Inferior parietal cortex (tissue), 1 donor: Measurements from ENCODE around the gene ACIN1.

Experiments
- DNase-seq: peaks from one replicate; pipeline ENCODE4 v3.0.0-alpha.2; 2016; ENCODE audit errors: extremely low spot score

The ACIN1 gene

GRCh38 chr14:23086565-23086964, 8.4 kb downstream of the ACIN1 start:
- DNase-seq: no peak

- DNase-seq: no peak
These were observed 9.5 kb downstream of the ACIN1 start for GRCh38 chr14:23085458-23085857.

DNA sequence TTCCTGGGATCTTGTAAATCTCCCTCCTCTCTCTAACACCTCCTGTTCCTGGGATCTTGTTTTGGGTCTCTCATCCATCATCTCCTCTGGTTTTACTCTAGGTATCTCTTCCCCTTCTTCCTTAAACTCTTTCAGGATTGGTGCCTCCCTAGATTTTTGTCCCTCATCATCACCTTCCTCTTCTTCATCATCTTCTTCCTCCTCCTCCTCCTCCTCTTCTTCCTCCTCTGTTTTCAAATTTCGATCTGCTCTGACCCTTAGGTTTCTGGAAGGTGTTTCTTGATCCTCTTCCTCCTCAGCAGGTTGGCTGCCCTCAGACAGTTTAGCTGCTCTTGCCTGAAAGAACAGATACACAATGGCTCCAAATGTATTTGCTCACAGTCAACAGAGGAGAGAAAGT, 14.5 kb downstream of the ACIN1 start:
- no peak for DNase-seq

DNA sequence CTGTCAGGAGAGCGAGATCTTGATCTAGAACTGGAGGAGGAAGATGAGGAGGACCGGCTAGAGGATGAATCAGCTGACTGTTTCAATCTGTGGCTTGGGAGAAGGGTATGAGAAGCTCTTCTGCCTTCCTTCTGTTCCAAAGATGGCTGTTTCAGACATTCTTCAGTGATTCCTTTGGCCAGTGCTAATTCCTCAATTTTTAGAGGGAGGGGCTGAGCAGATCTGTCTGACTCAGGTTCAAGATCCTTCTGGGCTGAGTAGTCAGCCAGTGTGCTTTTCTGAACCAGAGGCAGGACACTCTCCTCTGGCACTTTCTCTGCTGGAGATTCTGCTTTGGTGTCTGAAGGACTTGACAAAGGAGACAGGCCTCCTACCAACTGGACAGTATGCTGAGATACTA, 15.2 kb downstream of the ACIN1 start:
- no peak for DNase-seq

GRCh38 chr14:23078692-23079116, 16.2 kb downstream of the ACIN1 start:
- peak; percentile 47 for DNase-seq

DNA sequence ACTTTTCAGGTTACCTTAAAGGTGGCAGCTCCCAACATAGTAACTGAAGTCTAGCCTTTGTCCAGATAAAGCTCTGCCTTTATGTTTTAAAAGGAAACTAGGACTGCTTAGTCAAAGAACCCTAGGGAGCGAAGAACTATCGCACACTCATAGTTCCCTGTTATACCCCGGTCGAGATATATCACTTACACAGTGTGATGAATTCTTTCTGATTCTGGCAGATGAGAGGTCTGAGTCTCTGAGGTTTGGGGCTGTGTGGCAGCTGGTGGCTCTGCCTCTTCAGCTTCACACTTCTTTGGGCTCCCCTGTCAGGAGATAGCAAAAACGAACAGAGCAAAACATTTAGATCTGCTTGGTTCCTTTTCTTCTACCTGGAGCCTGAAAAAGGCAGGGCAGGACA, 17.0 kb downstream of the ACIN1 start:
- DNase-seq: no peak

GRCh38 chr14:23076785-23077408, 18.0 kb downstream of the ACIN1 start:
- DNase-seq: peak; percentile 66

- no peak for DNase-seq
These were observed 20.0 kb downstream of the ACIN1 start for GRCh38 chr14:23074906-23075305.

- DNase-seq: no peak
These were observed 22.9 kb downstream of the ACIN1 start for GRCh38 chr14:23071921-23072539.

DNA sequence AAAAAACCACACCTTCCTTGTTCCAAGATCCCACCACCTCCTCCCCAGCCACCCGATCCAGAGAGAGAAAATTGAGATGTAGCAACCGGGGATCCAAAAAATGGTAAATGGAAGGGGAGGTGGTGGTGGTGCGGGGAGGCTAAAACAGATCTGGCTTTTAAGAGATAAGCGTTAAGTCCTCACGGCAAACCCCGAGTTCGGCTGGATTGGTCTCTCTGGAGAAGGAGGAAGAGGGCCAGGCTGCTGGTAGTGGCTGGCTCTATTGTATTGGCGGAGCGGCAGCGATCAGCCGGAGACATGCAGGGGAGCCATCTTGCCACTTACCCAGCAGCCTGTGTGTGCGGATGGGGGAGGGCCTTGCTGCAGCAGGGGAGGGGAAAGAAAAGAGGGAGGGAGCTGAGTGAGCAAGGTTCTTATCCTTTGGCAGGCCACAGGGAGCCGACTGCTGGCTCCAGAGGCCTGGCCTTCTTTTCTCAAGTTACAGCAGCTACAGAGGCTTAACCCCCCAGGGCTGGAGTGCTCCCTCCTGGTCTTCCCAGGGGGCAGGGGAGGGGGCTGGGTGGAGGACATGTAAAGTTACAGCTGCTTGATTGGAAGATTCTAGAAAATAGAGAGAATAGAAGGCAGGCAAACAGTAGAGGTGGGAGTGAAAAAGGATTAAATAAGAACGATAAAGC, 23.6 kb downstream of the ACIN1 start:
- DNase-seq: peak; percentile 79

GRCh38 chr14:23070262-23071129, 24.4 kb downstream of the ACIN1 start:
- no peak for DNase-seq

GRCh38 chr14:23069413-23069806, 25.5 kb downstream of the ACIN1 start:
- DNase-seq: no peak

GRCh38 chr14:23068789-23069412, 26.0 kb downstream of the ACIN1 start:
- DNase-seq: peak; percentile 94

GRCh38 chr14:23067847-23068788, 26.8 kb downstream of the ACIN1 start:
- no peak for DNase-seq

GRCh38 chr14:23066855-23067744, 27.8 kb downstream of the ACIN1 start:
- no peak for DNase-seq

DNA sequence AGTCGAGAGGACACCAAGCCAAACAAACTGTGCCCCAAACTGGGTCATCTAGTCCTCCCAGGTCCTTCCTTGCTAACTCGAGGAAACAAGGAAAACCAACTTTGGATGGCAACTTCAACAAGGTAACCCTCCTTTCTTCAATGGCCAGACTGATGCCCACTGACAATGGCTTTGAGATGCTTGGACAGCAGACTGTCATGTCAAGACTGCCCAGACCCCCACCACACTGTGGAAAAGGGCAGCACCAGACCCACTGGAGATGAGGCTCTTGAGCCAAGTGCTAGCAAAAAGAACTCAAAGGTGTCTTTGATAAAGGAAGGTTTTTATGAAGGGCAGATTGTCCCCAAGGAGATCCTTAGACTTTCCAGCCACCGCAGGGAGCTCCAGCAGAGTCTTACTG, 28.6 kb downstream of the ACIN1 start:
- DNase-seq: no peak

DNA sequence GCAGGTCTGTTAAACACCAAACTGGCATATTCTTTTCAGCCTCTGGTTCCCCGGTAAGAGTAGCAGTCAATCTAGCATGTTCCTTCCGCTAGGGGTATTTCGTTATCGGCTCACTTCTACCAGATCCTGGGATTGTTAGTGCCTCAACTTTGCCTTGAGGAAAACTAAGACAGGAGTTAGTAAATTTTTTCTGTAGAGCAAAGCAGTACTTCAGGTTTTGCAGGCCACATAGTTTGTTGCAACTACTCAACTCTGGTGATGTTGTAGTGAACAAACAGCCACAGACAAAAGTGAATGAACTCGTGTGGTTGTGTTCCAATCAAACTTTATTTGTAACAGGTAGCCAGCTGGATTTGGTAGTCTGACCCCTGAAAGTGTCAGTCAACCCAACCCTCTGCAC, 31.3 kb downstream of the ACIN1 start:
- no peak for DNase-seq

DNA sequence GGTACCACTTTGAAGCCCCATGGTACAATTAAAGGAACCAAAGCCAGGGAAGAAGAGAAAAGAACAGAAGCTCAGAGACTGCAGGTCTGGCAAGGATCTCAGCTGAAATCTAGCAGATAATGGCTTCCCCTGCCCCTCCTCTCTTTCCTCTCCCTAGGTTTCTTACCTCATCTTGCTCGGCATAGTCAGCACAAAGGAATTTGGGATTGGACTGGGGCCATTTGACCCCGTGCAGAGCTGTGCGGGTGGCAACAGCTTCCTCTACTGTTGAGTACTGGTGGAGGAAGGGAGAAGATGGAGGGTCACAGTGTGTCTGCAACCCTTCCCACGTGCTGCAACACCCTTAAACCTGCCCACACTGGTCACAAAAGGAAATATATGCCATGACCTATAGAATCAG, 32.9 kb downstream of the ACIN1 start:
- no peak for DNase-seq

GRCh38 chr14:23060536-23061260, 34.2 kb downstream of the ACIN1 start:
- no peak for DNase-seq
